AG09319 (cell line): ENCODE measurements around the gene CFLAR.

Experiments used
- DNase-seq: peaks from one replicate; pipeline ENCODE4 v3.0.0-alpha.2; 2010; ENCODE audit warnings: low read depth; ENCODE audit errors: extremely low read depth
- TF ChIP-seq, protein P1 (sequence below): IDR thresholded peaks from 2 replicates; pipeline ENCODE4 v1.5.1; 2011; ENCODE audit warnings: low read depth, mild to moderate bottlenecking, inconsistent platforms, low read length, moderate library complexity

The CFLAR gene

GRCh38 chr2:201116115-201116958 lies at the start of gene CFLAR:
TSS of gene CFLAR (plus strand) at chr2:201116164. CDS start at chr2:201129866, 13,702 bp downstream.
- TF ChIP-seq, protein P1, sequence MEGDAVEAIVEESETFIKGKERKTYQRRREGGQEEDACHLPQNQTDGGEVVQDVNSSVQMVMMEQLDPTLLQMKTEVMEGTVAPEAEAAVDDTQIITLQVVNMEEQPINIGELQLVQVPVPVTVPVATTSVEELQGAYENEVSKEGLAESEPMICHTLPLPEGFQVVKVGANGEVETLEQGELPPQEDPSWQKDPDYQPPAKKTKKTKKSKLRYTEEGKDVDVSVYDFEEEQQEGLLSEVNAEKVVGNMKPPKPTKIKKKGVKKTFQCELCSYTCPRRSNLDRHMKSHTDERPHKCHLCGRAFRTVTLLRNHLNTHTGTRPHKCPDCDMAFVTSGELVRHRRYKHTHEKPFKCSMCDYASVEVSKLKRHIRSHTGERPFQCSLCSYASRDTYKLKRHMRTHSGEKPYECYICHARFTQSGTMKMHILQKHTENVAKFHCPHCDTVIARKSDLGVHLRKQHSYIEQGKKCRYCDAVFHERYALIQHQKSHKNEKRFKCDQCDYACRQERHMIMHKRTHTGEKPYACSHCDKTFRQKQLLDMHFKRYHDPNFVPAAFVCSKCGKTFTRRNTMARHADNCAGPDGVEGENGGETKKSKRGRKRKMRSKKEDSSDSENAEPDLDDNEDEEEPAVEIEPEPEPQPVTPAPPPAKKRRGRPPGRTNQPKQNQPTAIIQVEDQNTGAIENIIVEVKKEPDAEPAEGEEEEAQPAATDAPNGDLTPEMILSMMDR = no peak
- peak; percentile 23 for DNase-seq

DNA sequence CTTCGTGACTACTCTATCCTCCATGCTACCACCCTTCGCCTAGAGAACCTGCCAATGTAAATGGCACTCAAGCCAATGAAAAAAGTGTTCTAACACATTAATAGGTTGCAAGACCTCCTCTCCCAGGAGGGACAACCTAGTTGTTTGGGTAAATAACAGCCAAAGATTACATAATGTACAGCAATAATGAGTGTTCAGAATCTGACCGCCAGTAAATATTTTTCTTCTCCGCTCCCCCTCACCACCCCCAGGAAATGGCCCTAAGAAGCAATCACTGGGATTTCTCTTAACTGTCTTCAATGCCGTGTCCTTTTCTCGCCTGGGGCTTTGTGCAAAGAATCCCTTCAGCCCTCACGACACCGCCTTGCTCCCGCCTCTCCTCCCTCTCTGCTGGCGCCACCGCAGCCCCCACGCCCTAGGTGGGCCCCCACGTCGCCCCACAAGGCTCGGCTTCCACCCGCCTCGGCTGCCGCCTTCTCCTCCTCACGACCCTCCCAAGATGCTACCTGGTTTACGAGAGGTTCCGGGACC lies 45.0 kb upstream of the CFLAR start:
- TF ChIP-seq, protein P1 = no peak
- DNase-seq = no peak

DNA sequence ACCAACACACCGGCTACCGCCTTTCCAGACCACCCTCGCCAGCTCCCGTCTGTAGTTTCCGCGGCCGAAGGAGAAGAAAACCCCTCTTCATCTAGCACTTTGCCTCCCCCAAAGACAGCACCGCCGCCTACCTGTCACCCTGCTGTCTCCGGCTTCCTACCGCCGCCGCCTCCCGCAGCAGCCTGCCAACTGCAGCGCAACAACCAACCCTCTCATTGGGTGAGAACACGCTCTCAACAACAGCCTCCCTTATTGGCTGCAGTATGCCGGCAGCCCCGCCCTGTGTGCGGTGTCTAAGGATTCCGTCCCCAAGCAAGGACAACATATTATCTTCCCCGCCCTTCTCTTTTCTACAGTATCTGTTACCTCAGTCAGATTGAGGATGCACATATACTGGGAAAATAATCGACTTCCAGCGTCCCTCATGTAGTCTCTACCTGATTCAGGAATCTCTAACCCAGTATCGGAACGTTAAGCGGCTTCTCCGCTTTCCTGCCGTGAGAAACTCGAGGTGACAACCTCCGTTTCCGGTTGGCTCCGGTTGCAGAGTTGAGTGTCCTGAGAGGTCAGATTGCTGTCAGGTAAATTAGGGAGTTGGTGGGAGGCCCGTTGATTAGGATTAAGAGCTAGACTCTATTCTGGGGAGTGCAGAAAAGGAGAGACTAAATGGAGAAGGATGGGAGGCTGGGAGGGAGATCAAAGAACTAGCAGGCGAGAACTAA lies 44.3 kb upstream of the CFLAR start, which contains the start of the genes HYCC2 and NDUFB3:
Gene HYCC2, minus strand, starts transcription at position 193 of the 722 bp plus-strand sequence. CDS start 47,662 bp downstream, outside the sequence.
Gene NDUFB3, plus strand, starts transcription at position 523 of the 722 bp plus-strand sequence. CDS start 6,882 bp downstream, outside the sequence.
- peak; percentile 77 for DNase-seq
- TF ChIP-seq, protein P1 = peak; percentile 23

DNA sequence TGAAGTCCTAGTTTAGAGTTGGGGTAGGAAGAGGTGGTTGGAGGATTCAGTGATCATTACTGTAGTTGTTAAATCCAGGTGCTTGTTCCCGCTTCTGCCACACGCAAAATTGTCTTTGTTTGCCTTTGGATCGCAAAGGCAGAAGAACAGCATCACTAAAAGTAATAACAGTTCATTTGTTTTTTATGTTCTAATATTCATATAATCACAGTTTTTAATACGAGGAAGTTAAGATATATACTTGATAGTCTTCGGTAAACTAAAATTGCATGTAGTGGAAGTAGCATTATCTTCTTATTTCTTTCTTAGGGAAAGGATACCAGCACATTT lies 43.8 kb upstream of the CFLAR start:
- DNase-seq = no peak
- TF ChIP-seq, protein P1 = no peak

- DNase-seq = no peak
- TF ChIP-seq, protein P1 = no peak
Measured at GRCh38 chr2:201073071-201073470, 42.9 kb upstream of the CFLAR start.

- no peak for DNase-seq
- TF ChIP-seq, protein P1 = no peak
Measured at GRCh38 chr2:201074996-201075395, 41.0 kb upstream of the CFLAR start.
